HG03139 (cell line): ENCODE data around the gene LSM10.
A peak's percentile ranks its signal among the peaks of the same experiment; 100 is the strongest.

ENCODE experiments used
- ATAC-seq: cut with Tn5 transposase; IDR thresholded peaks from one replicate; pipeline ENCODE4 v1.9.1; 2021; ENCODE audit not compliant: unreplicated experiment

LSM10 gene

DNA sequence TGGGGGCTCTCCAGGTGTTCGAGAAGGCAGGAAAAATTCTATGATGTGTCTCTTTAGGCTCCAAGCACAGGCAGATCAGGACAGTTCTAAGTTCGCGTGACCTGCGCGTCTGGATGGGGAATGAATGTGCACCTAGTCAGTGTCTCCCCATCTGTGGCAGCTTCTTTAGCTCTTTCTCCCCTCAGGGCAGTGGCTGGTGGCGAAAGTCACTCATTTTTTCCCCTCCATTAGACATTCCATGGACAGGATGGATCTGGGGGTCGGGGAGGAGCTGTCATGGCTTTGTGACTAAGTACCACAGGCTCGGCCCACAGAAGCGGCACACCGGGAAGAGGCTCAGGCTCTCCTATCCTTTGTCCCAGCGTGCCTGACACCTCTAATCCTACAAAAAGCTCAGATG is 43.2 kb downstream of the LSM10 start:
- no peak for ATAC-seq

DNA sequence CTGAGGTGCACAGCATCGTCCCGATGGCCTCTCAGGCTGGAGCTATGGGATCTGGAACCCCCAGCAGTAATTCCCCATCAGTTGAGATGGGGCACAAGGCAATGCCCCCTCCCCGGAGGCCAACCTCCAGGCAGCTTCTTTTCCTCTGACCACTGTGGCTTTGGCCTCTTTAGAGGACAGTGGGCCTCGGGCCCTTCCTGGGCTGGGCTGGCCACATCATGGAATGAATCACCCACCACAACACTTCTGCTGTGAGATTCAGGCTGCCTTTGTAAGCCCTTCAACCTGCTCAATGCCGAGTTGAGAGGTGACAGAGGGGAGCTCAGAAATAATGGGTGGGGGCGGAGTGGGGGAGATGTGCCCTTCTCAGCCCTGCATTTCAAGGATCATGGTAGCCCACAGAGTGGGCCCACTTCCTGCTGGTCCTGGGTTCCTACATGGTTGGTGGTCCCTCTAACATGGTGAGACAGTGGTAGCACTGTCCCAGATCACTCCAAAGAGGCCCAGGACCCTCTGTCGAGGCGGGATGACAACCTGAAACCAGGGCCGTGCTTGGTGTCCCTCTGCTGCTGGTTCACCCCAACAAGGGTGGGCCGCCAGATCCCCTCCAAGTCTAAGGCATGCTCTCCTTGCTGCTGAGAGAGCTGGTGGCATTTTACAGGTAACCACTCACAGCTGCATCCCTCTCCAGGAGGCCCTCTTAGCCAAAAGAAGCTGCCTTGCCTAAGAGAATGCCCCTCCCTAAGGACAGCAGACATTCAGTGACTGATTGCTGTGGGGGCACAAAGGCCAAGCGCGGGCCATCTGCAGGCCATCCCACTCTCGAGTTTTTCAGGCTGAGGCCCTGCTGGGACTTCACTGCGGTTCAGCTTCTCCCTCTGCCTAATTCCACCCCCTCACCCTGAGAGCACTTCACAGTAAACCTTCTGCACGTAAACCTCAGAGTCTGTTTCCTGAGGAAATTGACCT is 44.5 kb downstream of the LSM10 start:
- ATAC-seq: no peak

GRCh38 chr1:36352125-36352909 is 45.4 kb downstream of the LSM10 start:
- no peak for ATAC-seq

DNA sequence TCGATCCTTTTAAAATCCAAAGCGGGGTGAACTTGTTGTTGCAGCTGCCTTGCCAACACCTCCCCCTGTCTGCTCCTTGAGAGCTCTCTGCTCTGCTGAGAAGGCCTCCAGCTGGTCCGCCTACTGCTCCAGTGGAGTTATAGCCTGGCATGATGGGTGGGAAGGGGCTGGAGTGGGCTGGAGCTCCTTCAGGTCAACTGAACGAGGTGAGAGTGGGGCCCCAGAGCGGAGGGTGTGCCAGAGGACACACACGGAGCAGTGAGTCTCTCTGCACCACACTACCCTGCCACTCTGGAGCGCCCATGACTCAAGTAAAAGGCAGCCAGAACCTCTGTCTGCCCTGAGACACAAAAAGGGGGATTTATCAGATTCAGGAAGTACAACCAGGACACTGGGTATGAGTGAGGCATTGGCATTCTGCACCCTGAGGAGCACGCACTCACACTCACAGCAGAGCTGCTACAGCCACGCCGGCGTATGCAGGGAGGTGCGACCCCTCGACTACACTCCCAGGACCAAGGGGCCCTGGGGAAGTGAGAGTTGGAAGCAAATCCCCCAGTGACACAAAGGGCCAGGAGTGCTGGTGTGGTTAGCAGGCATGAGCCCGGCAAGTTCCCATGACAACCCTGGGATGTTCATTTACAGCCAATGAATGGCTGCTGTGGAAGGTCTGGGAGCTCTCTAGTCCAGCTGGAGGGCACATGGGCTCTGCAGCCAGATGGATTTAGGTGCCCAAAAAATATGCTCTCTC is 46.3 kb downstream of the LSM10 start:
- no peak for ATAC-seq

- ATAC-seq: no peak
Measured at GRCh38 chr1:36350659-36351226, 47.0 kb downstream of the LSM10 start.

- no peak for ATAC-seq
Measured at GRCh38 chr1:36349839-36350238, 47.9 kb downstream of the LSM10 start.

DNA sequence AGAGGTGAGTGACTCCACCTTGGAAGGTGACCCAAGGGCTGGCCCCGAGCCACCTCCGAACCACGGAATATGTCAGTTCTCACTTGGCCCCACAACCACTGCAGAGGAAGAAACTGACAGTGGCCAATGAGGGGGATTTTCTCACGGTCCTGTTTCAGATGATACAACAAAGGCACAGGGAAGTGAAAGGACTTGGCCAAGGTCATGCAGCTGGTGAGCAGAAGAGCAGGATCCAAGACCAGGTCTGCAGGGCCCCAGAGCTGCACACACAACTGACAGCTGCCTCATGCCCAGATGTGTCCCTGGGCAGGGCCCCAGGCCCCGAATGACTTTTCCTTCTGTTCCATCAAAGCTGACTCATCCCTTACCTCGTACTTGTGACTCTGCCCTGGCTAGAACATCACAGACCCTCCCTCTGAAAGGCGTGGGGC is 48.5 kb downstream of the LSM10 start:
- ATAC-seq: peak; percentile 68

DNA sequence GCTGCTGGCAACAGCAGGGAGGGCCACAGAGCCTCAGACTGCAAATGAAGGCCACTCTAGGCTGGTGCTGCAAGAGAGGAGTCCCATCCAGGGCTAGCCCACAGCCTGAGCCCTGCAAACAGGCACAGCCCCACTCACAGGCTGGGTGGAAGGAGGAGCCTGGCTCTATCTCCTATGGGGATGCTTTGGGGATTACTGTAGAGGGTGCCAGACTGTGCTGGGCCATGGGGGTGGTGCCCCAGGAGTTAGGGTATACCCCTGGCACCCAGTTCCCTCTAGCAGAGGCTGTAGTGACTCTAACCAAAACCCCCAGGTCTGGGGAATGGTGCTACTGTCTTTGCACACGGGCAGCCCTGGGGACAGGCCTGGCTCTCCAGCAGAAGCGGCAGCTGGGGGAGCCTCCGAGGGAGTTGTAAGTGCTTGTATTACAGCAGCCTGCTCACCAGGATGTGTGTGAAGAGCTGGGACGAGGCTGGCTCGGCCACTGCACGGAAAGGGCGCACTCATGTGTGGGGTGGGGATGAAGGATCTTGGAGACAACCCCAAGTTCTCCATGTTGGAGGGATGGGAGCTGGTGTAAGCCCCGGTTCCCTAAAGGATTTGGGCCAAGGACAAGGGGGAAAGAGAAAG is 50.9 kb downstream of the LSM10 start:
- ATAC-seq: no peak

GRCh38 chr1:36345353-36345752 is 52.4 kb downstream of the LSM10 start:
- ATAC-seq: no peak

- no peak for ATAC-seq
Measured at GRCh38 chr1:36344395-36344680, 53.4 kb downstream of the LSM10 start.

- no peak for ATAC-seq
Measured at GRCh38 chr1:36343651-36344394, 53.9 kb downstream of the LSM10 start.
